Measurements from ENCODE around the gene GAD2.
A peak's percentile ranks its signal among the peaks of the same experiment; 100 is the strongest.
"Not testable (repeated sequence)": the region's sequence is repeated elsewhere in the genome, so short reads cannot be mapped to it uniquely, and the experiment has no call there.

The GAD2 gene

DNA sequence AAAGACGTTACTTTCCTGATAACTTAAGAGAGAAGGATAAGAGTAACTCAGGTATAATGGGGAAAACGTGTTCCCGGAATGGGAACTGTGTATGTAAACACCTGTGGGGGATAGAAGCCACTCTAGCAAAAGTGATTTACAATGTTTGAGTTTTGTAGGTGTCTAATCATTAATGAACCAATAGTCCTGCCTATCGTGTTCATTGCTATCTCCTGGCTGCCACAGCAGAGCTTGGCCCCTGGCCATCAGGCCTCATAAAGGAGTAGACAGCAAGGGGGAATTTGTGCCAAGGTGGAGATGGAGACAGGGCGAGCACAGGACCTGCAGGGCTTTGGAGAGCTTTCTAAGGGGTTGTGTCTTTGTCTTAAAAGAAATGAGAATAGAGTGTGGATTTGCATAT is 102.1 kb downstream of the GAD2 start:
- 89% methylated on average over 5 of the region's 5 CpGs for WGBS
- H3K4me3 ChIP-seq (ENCODE audit: low read length), result no peak overlapping the region
- H3K36me3 ChIP-seq (ENCODE audit: insufficient read depth, low read length), result no peaks in the 10 kb centered on the region
- peaks cover 9% of the 10 kb centered on the region; the same call in 1 of the 2 replicates for H3K4me1 ChIP-seq (ENCODE audit: insufficient read depth, low read length)
- no peak overlapping the region for H3K9ac ChIP-seq (ENCODE audit: low read depth, low read length)
- H3K27me3 ChIP-seq (ENCODE audit: insufficient read depth, low read length), result no peaks in the 10 kb centered on the region
- no peaks in the 10 kb centered on the region for H3K9me3 ChIP-seq (ENCODE audit: insufficient read depth, low read depth, low read length)
- H3K27ac ChIP-seq (ENCODE audit: low read depth, low read length), result no peak overlapping the region

DNA sequence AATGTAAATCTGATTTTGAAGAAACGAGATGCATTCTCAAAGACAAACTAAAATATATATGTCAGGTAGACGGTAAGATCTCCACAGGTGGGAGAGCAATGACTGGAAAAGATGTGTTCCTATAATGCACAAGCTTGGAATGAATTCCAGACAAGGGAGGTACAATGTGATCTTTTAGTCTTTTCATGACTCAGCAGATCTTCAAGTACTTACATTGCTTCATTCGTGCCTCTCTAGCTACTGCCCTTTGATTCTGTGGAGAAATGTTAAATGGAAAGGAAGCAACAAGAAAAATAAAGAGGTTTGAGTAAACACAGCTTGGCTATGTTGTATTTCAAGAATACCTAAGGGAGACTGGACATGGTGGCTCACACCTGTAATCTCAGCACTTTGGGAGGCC is 106.6 kb downstream of the GAD2 start:
- Histone ChIP-seq H3K36me3 (ENCODE audit: insufficient read depth, low read length) (no peaks in the 10 kb centered on the region), H3K27ac (ENCODE audit: low read depth, low read length) (no peak overlapping the region), H3K27me3 (ENCODE audit: insufficient read depth, low read length) (no peaks in the 10 kb centered on the region), H3K4me3 (ENCODE audit: low read length) (no peak overlapping the region), H3K4me1 (ENCODE audit: insufficient read depth, low read length) (no peaks in the 10 kb centered on the region), H3K9ac (ENCODE audit: low read depth, low read length) (no peak overlapping the region), H3K9me3 (ENCODE audit: insufficient read depth, low read depth, low read length) (no peaks in the 10 kb centered on the region)
- WGBS, result 97% methylated on average over 2 of the region's 3 CpGs

DNA sequence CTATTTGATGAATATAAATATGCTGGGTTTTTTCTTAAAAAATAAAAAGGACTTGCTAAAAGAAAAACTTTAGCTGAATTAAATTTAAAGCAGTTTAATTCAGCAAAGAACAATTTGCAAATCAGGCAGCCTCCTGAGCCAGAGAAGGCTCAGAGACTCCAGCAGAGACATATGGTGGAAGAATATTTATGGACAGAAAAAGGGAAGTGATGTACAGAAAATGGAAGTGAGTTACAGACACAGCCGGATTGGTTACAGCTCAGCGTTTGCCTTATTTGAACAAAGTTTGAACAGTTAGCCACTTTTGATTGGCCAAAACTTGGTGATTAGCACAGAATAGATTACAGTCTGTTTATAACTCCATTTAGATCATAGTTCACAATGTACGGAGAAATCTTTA is 110.3 kb downstream of the GAD2 start:
- no peaks in the 10 kb centered on the region for H3K9me3 ChIP-seq (ENCODE audit: insufficient read depth, low read depth, low read length)
- H3K27me3 ChIP-seq (ENCODE audit: insufficient read depth, low read length), result no peaks in the 10 kb centered on the region
- H3K4me1 ChIP-seq (ENCODE audit: insufficient read depth, low read length), result no peaks in the 10 kb centered on the region
- no peaks in the 10 kb centered on the region for H3K36me3 ChIP-seq (ENCODE audit: insufficient read depth, low read length)
- H3K27ac ChIP-seq (ENCODE audit: low read depth, low read length), result no peak overlapping the region
- H3K4me3 ChIP-seq (ENCODE audit: low read length), result no peak overlapping the region
- no peak overlapping the region for H3K9ac ChIP-seq (ENCODE audit: low read depth, low read length)
- WGBS, result 95% methylated on average over 3 of the region's 3 CpGs

DNA sequence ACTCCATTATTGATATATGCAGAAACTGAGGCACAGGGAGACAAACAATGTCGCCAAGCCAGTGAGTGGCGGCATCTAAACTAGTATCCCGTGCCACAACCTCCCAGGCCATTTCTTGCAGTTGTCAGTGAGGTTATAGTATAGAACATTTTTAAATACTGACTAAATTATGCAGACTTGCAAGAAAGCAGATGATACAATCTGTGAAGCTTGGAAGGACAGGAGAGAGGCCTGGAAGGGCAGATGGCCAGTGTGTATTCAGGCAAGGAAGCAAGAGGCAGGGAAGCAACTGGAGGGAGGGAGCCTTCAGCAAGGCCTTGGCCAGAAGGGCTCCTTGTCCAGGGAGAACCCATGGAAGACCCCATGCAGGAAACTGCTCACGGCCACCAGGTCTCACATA is 111.2 kb downstream of the GAD2 start:
- Histone ChIP-seq H3K36me3 (ENCODE audit: insufficient read depth, low read length) (no peaks in the 10 kb centered on the region), H3K4me3 (ENCODE audit: low read length) (no peak overlapping the region), H3K27ac (ENCODE audit: low read depth, low read length) (no peak overlapping the region), H3K4me1 (ENCODE audit: insufficient read depth, low read length) (no peaks in the 10 kb centered on the region), H3K27me3 (ENCODE audit: insufficient read depth, low read length) (no peaks in the 10 kb centered on the region), H3K9ac (ENCODE audit: low read depth, low read length) (no peak overlapping the region), H3K9me3 (ENCODE audit: insufficient read depth, low read depth, low read length) (no peaks in the 10 kb centered on the region)
- WGBS, result 91% methylated on average over 4 of the region's 4 CpGs

DNA sequence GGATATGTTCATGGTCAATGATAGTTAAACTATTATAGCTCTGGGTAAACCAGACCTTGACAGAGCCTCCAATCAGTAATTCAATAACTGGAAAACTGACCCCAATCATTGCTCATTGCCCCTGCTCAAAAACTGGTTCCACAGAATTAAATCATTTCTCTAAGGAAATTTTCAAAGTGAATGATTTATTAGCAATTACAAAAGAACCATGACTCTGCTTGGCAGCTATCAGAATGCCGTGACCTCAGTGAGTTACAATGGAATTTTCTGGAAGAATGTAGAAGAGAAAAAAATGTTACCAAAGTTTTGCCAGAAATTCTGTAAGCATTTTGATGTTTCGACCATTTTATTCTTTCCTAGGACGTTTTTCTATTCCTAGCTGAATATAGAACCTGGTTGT is 114.8 kb downstream of the GAD2 start:
- Histone ChIP-seq H3K27me3 (ENCODE audit: insufficient read depth, low read length) (no peaks in the 10 kb centered on the region), H3K9me3 (ENCODE audit: insufficient read depth, low read depth, low read length) (no peaks in the 10 kb centered on the region), H3K4me3 (ENCODE audit: low read length) (no peak overlapping the region), H3K4me1 (ENCODE audit: insufficient read depth, low read length) (no peaks in the 10 kb centered on the region), H3K36me3 (ENCODE audit: insufficient read depth, low read length) (no peaks in the 10 kb centered on the region), H3K27ac (ENCODE audit: low read depth, low read length) (no peak overlapping the region), H3K9ac (ENCODE audit: low read depth, low read length) (no peak overlapping the region)
- WGBS, result 88% methylated on average over 3 of the region's 3 CpGs

DNA sequence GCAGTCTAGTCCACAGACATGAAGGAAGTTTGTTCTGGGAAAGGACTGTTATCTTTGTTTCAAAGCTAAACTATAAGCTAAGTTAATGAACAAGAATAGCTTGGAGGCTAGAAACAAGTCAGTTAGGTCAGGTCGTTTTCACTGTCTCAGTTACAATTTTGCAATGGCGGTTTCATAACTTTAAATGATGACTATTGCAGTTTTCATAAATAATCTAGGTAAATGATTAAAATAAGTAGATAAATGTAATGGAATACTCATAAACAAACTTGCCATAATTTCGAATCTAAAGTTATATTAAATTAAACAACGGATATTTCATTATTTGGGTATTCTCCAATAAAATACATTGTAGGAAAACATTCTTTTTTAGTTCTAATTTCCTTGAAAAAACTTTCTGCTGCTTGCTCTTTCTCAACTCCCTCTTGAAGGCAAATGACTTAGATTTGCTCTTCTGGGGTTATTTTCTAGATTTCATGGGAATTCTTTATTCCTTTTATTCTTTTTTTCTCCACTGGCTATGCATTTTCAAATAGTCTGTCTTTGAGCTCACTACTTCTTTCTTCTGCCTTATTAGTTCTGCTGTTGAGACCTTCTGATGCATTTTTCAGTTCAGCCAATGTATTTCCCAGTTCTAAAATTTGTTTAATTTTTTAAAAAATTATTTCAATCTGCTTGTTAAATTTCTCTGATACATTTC is 117.8 kb downstream of the GAD2 start:
- H3K9me3 ChIP-seq (ENCODE audit: insufficient read depth, low read depth, low read length), result no peaks in the 10 kb centered on the region
- no peaks in the 10 kb centered on the region for H3K27me3 ChIP-seq (ENCODE audit: insufficient read depth, low read length)
- 75% methylated on average over 2 of the region's 4 CpGs for WGBS
- H3K36me3 ChIP-seq (ENCODE audit: insufficient read depth, low read length), result no peaks in the 10 kb centered on the region
- no peaks in the 10 kb centered on the region for H3K4me1 ChIP-seq (ENCODE audit: insufficient read depth, low read length)
- no peak overlapping the region for H3K27ac ChIP-seq (ENCODE audit: low read depth, low read length)
- H3K4me3 ChIP-seq (ENCODE audit: low read length), result no peak overlapping the region
- no peak overlapping the region for H3K9ac ChIP-seq (ENCODE audit: low read depth, low read length)

DNA sequence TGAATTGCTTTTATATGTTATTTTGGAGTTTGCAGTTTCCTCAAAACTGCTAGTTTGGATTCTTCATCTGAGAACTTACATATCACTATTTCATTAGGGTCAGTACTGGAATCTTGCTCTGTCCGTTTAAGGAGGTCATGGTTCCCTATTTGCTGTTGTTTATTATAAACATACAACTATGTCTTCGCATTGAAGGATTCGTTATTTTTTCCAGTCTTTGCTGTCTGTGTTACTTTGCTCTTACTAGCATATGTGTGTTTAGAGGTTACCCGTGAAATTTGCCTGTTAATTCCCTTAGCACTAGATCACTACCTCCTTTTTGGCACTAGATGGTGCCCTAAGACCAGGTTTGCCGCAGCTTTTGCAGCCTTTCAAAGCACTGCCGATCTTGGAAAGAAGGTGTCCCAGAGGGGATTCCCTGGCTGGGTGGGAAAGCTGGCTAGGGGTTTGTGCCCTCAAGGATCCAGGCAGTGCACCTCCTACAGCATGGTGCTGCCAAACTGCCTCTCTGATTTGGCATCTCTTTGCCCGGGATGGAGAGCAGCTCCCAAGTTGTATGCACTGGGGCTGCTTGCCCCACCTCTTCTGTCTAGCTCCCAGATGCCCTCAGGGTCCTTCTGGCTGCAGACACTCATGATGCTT is 118.5 kb downstream of the GAD2 start:
- no peak overlapping the region for H3K27ac ChIP-seq (ENCODE audit: low read depth, low read length)

DNA sequence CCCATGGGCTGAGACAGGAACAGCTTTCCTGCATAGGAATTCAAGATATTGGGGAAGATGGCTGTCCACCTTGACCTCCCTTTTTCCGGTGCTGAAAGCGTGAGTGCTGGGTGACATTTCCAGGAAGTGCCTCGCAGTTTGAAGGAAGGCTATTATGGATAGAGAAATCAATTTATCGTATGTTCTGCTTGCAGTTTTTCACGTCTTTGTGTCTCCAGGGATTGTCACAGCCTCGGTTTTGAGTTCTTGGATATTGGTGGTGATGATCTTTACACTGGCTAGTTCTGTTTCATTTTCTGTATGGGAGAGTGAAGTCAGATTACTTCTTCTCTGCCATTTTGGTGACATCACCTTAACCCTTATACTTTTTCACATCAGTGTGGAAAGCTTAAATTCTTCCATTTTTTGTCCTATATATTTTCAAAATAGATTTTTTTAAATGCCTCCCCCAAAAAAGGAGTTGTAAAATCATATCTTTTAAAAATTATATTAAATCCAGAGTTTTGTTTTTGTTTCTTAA is 119.1 kb downstream of the GAD2 start:
- WGBS, result 87% methylated on average over 6 of the region's 6 CpGs
- Histone ChIP-seq H3K36me3 (ENCODE audit: insufficient read depth, low read length) (no peaks in the 10 kb centered on the region), H3K27ac (ENCODE audit: low read depth, low read length) (no peak overlapping the region), H3K4me3 (ENCODE audit: low read length) (peak overlapping the region; percentile 31), H3K4me1 (ENCODE audit: insufficient read depth, low read length) (no peaks in the 10 kb centered on the region), H3K9me3 (ENCODE audit: insufficient read depth, low read depth, low read length) (no peaks in the 10 kb centered on the region), H3K9ac (ENCODE audit: low read depth, low read length) (no peak overlapping the region), H3K27me3 (ENCODE audit: insufficient read depth, low read length) (no peaks in the 10 kb centered on the region)

More for the DNA sequence above, 118.5 kb downstream of the GAD2 start:
- H3K36me3 ChIP-seq (ENCODE audit: insufficient read depth, low read length), result no peaks in the 10 kb centered on the region
- H3K9ac ChIP-seq (ENCODE audit: low read depth, low read length), result no peak overlapping the region
- no peaks in the 10 kb centered on the region for H3K9me3 ChIP-seq (ENCODE audit: insufficient read depth, low read depth, low read length)
- WGBS, result 13% methylated on average over 4 of the region's 7 CpGs
- peak overlapping the region; percentile 31 for H3K4me3 ChIP-seq (ENCODE audit: low read length)
- H3K27me3 ChIP-seq (ENCODE audit: insufficient read depth, low read length), result no peaks in the 10 kb centered on the region
- no peaks in the 10 kb centered on the region for H3K4me1 ChIP-seq (ENCODE audit: insufficient read depth, low read length)

DNA sequence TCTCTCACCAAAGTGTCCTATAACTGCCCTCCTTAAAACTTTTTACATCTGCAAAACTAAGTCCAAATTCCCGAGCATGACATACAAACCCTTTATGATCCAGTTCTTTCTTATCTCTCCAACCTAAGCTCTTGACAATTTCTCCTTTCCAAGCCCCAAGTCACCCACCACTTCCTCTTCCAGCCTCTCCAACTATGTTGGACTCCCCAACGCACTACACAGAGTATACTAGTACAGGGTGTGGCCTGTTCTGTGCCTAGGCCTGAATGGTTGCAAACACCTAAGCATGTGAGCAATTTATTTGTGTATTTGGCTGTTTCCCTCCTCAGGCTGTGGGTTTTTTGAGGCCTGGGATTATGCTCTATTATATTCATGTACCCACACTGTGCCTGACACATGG is 120.4 kb downstream of the GAD2 start:
- Histone ChIP-seq H3K4me1 (ENCODE audit: insufficient read depth, low read length) (no peaks in the 10 kb centered on the region), H3K9ac (ENCODE audit: low read depth, low read length) (no peak overlapping the region), H3K27me3 (ENCODE audit: insufficient read depth, low read length) (no peaks in the 10 kb centered on the region), H3K36me3 (ENCODE audit: insufficient read depth, low read length) (no peaks in the 10 kb centered on the region), H3K27ac (ENCODE audit: low read depth, low read length) (no peak overlapping the region), H3K9me3 (ENCODE audit: insufficient read depth, low read depth, low read length) (no peaks in the 10 kb centered on the region), H3K4me3 (ENCODE audit: low read length) (no peak overlapping the region)
- 91% methylated on average over 2 of the region's 2 CpGs for whole genome bisulfite sequencing

DNA sequence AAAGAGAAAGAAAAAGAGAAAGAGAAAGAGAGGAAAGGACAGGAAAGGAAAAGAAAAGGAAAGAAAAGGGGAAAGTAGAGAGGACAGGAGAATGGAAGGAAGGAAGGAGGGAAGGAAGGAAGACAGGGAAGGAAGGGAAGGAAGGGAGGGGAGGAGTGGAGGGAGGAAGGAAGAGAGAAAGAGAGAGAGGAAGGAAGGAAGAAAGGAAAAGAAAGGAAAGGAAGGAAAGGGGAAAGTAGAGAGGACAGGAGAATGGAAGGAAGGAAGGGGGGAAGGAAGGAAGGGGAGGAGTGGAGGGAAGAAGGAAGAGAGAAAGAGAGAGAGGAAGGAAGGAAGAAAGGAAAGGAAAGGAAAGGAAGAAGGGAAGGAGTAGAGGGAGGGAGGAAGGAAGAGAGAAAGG is 125.1 kb downstream of the GAD2 start:
- Histone ChIP-seq H3K27me3 (ENCODE audit: insufficient read depth, low read length) (no peaks in the 10 kb centered on the region), H3K9me3 (ENCODE audit: insufficient read depth, low read depth, low read length) (no peaks in the 10 kb centered on the region), H3K4me1 (ENCODE audit: insufficient read depth, low read length) (no peaks in the 10 kb centered on the region), H3K4me3 (ENCODE audit: low read length) (no peak overlapping the region), H3K9ac (ENCODE audit: low read depth, low read length) (no peak overlapping the region), H3K36me3 (ENCODE audit: insufficient read depth, low read length) (no peaks in the 10 kb centered on the region), H3K27ac (ENCODE audit: low read depth, low read length) (no peak overlapping the region)

DNA sequence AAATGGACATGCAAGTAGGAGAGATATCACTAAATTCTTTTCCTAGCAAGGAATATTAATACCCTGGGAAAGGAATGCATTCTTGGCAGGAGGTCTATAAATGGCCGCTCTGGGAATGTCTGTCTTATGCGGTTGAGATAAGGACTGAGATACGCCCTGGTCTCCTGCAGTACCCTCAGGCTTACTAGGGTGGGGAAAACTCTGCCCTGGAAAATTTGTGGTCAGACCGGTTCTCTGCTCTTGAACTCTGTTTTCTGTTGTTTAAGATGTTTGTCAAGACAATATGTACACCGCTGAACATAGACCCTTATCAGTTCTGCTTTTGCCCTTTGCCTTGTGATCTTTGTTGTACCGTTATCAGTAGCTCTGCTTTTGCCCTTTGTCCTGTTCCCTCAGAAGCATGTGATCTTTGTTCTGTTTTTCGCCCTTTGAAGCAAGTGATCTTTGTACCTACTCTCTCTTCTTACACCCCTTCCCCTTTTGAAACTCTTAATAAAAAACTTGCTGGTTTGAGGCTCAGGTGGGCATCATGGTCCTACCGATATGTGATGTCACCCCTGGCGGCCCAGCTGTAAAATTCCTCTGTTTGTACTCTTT is 132.3 kb downstream of the GAD2 start:
- H3K4me3 ChIP-seq (ENCODE audit: low read length); H3K9ac ChIP-seq (ENCODE audit: low read depth, low read length); H3K27me3 ChIP-seq (ENCODE audit: insufficient read depth, low read length); H3K27ac ChIP-seq (ENCODE audit: low read depth, low read length); H3K9me3 ChIP-seq (ENCODE audit: insufficient read depth, low read depth, low read length); H3K4me1 ChIP-seq (ENCODE audit: insufficient read depth, low read length); H3K36me3 ChIP-seq (ENCODE audit: insufficient read depth, low read length): not testable (repeated sequence)
- 91% methylated on average over 9 of the region's 9 CpGs for WGBS
